Stimulated activated naive B cell treated with anti-CD40 and anti-IgM and Interleukin-4, amounts not matched to agents 10 μg/mL and 1 μg/mL and 100 μg/mL, for 72 hours (primary cell): Measurements from ENCODE around the gene ARL15.
"Not testable (repeated sequence)": the region's sequence is repeated elsewhere in the genome, so short reads cannot be mapped to it uniquely, and the experiment has no call there.

ENCODE experiments used
- ATAC-seq, 2 donors: fragments of 150-1000 bp; cut with Tn5 transposase; replicated peaks; 2 replicates each; pipeline ENCODE4 v1.10.0; 2021; ENCODE audit warnings: moderate library complexity in 1 of 2
- DNase-seq: peaks from one replicate; pipeline ENCODE4 v3.0.0; 2021
- H3K27ac Mint-ChIP-seq: one replicate; pipeline ENCODE4 v1.8.0; 2022; ENCODE audit warnings: mild to moderate bottlenecking, mixed read lengths
- H3K27me3 Mint-ChIP-seq, 2 donors: one replicate each; pipeline ENCODE4 v1.8.0; 2022; ENCODE audit warnings: mixed read lengths in 2 of 2
- H3K36me3 Mint-ChIP-seq, 2 donors: one replicate each; pipeline ENCODE4 v1.8.0; 2022; ENCODE audit warnings: mixed read lengths in 2 of 2, mild to moderate bottlenecking in 1 of 2
- H3K4me1 Mint-ChIP-seq, 2 donors: one replicate each; pipeline ENCODE4 v1.8.0; 2022; ENCODE audit warnings: mixed read lengths in 2 of 2, mild to moderate bottlenecking in 1 of 2
- H3K4me3 Mint-ChIP-seq, 2 donors: one replicate each; pipeline ENCODE4 v1.8.0; 2022; ENCODE audit warnings: mild to moderate bottlenecking in 2 of 2, mixed read lengths in 2 of 2, moderate library complexity in 1 of 2
- H3K9me3 Mint-ChIP-seq, 2 donors: one replicate each; pipeline ENCODE4 v1.8.0; 2022; ENCODE audit warnings: mixed read lengths in 2 of 2, mild to moderate bottlenecking in 1 of 2

ARL15 gene

GRCh38 chr5:54066433-54066832 lies 243.9 kb downstream of the ARL15 start:
- no peaks in the 10 kb centered on the region for H3K9me3 Mint-ChIP-seq
- peaks cover 3 to 24% of the 10 kb centered on the region in 2 donors for H3K36me3 Mint-ChIP-seq
- H3K4me3 Mint-ChIP-seq: no peak overlapping the region
- H3K4me1 Mint-ChIP-seq: no peaks in the 10 kb centered on the region
- ATAC-seq (no peak), DNase-seq (no peak)
- H3K27me3 Mint-ChIP-seq: no peaks in the 10 kb centered on the region
- no peak overlapping the region for H3K27ac Mint-ChIP-seq

- no peaks in the 10 kb centered on the region for H3K9me3 Mint-ChIP-seq
- H3K27ac Mint-ChIP-seq: no peak overlapping the region
- DNase-seq (no peak), ATAC-seq (no peak)
- no peaks in the 10 kb centered on the region for H3K27me3 Mint-ChIP-seq
- no peak overlapping the region for H3K4me3 Mint-ChIP-seq
- H3K36me3 Mint-ChIP-seq: peaks cover 6 to 27% of the 10 kb centered on the region in 2 donors
- no peaks in the 10 kb centered on the region for H3K4me1 Mint-ChIP-seq
Observed at GRCh38 chr5:54063817-54064216, 246.6 kb downstream of the ARL15 start.

GRCh38 chr5:54062958-54063357 lies 247.4 kb downstream of the ARL15 start:
- Mint-ChIP-seq H3K9me3 (no peaks in the 10 kb centered on the region), H3K27ac (no peak overlapping the region), H3K27me3 (no peaks in the 10 kb centered on the region), H3K4me3 (no peak overlapping the region), H3K4me1 (no peaks in the 10 kb centered on the region), H3K36me3 (peaks cover 6 to 27% of the 10 kb centered on the region in 2 donors)
- no peak for DNase-seq
- no peak for ATAC-seq

- not testable (repeated sequence) for H3K27ac Mint-ChIP-seq, ATAC-seq, H3K4me3 Mint-ChIP-seq, H3K4me1 Mint-ChIP-seq, DNase-seq, H3K9me3 Mint-ChIP-seq, H3K27me3 Mint-ChIP-seq
- H3K36me3 Mint-ChIP-seq: peaks cover 6 to 27% of the 10 kb centered on the region in 2 donors
Observed at GRCh38 chr5:54060919-54061318, 249.5 kb downstream of the ARL15 start.

GRCh38 chr5:54049963-54050362 lies 260.4 kb downstream of the ARL15 start:
- ATAC-seq (no peak), DNase-seq (no peak)
- Mint-ChIP-seq H3K27me3 (no peaks in the 10 kb centered on the region), H3K27ac (no peak overlapping the region), H3K9me3 (no peaks in the 10 kb centered on the region), H3K36me3 (peaks cover 3 to 5% of the 10 kb centered on the region in 2 donors), H3K4me1 (no peaks in the 10 kb centered on the region), H3K4me3 (no peak overlapping the region)

- Mint-ChIP-seq H3K27me3 (no peaks in the 10 kb centered on the region), H3K4me1 (no peaks in the 10 kb centered on the region), H3K9me3 (no peaks in the 10 kb centered on the region), H3K4me3 (no peak overlapping the region), H3K36me3 (peaks cover 0 to 4% of the 10 kb centered on the region in 2 donors), H3K27ac (no peak overlapping the region)
- no peak for DNase-seq
- ATAC-seq: no peak
Observed at GRCh38 chr5:54049144-54049543, 261.2 kb downstream of the ARL15 start.

GRCh38 chr5:54045077-54045792 lies 265.1 kb downstream of the ARL15 start:
- no peak overlapping the region for H3K27ac Mint-ChIP-seq
- DNase-seq: no peak
- no peaks in the 10 kb centered on the region for H3K9me3 Mint-ChIP-seq
- H3K36me3 Mint-ChIP-seq: peaks cover 0 to 4% of the 10 kb centered on the region in 2 donors
- no peaks in the 10 kb centered on the region for H3K27me3 Mint-ChIP-seq
- no peak overlapping the region for H3K4me3 Mint-ChIP-seq
- ATAC-seq: no peak
- H3K4me1 Mint-ChIP-seq: no peaks in the 10 kb centered on the region

- not testable (repeated sequence) for H3K27ac Mint-ChIP-seq, H3K4me1 Mint-ChIP-seq, ATAC-seq, H3K36me3 Mint-ChIP-seq, H3K9me3 Mint-ChIP-seq, DNase-seq, H3K27me3 Mint-ChIP-seq, H3K4me3 Mint-ChIP-seq
Observed at GRCh38 chr5:54044276-54044675, 266.1 kb downstream of the ARL15 start.

GRCh38 chr5:54040804-54041203 lies 269.6 kb downstream of the ARL15 start:
- Mint-ChIP-seq H3K27ac (no peak overlapping the region), H3K9me3 (no peaks in the 10 kb centered on the region), H3K4me3 (no peak overlapping the region), H3K4me1 (no peaks in the 10 kb centered on the region), H3K36me3 (no peaks in the 10 kb centered on the region), H3K27me3 (no peaks in the 10 kb centered on the region)
- DNase-seq (no peak), ATAC-seq (no peak)

GRCh38 chr5:54040018-54040417 lies 270.4 kb downstream of the ARL15 start:
- DNase-seq (no peak), ATAC-seq (no peak)
- H3K27ac Mint-ChIP-seq: no peak overlapping the region
- no peak overlapping the region for H3K4me3 Mint-ChIP-seq
- H3K9me3 Mint-ChIP-seq: no peaks in the 10 kb centered on the region
- H3K4me1 Mint-ChIP-seq: no peaks in the 10 kb centered on the region
- no peaks in the 10 kb centered on the region for H3K27me3 Mint-ChIP-seq
- H3K36me3 Mint-ChIP-seq: no peaks in the 10 kb centered on the region

GRCh38 chr5:54037205-54037604 lies 273.2 kb downstream of the ARL15 start:
- Mint-ChIP-seq H3K36me3 (peaks cover 0 to 4% of the 10 kb centered on the region in 2 donors), H3K4me3 (no peak overlapping the region), H3K27ac (no peak overlapping the region), H3K4me1 (no peaks in the 10 kb centered on the region), H3K27me3 (no peaks in the 10 kb centered on the region), H3K9me3 (no peaks in the 10 kb centered on the region)
- no peak for ATAC-seq
- DNase-seq: no peak

- no peaks in the 10 kb centered on the region for H3K4me1 Mint-ChIP-seq
- DNase-seq: no peak
- no peak for ATAC-seq
- H3K4me3 Mint-ChIP-seq: no peak overlapping the region
- H3K27ac Mint-ChIP-seq: no peak overlapping the region
- H3K9me3 Mint-ChIP-seq: no peaks in the 10 kb centered on the region
- H3K36me3 Mint-ChIP-seq: peaks cover 2 to 13% of the 10 kb centered on the region in 2 donors
- H3K27me3 Mint-ChIP-seq: no peaks in the 10 kb centered on the region
Observed at GRCh38 chr5:54030981-54031380, 279.4 kb downstream of the ARL15 start.

GRCh38 chr5:54024466-54024865 lies 285.9 kb downstream of the ARL15 start:
- no peaks in the 10 kb centered on the region for H3K9me3 Mint-ChIP-seq
- H3K4me1 Mint-ChIP-seq: peaks cover 4 to 15% of the 10 kb centered on the region in 2 donors
- no peak overlapping the region for H3K27ac Mint-ChIP-seq
- no peaks in the 10 kb centered on the region for H3K27me3 Mint-ChIP-seq
- no peak overlapping the region for H3K4me3 Mint-ChIP-seq
- no peak for DNase-seq
- ATAC-seq: no peak
- peaks cover 0 to 5% of the 10 kb centered on the region in 2 donors for H3K36me3 Mint-ChIP-seq

GRCh38 chr5:54022223-54022622 lies 288.1 kb downstream of the ARL15 start:
- no peak for ATAC-seq
- no peak overlapping the region for H3K4me3 Mint-ChIP-seq
- no peak for DNase-seq
- peaks cover 5 to 11% of the 10 kb centered on the region in 2 donors for H3K36me3 Mint-ChIP-seq
- no peaks in the 10 kb centered on the region for H3K27me3 Mint-ChIP-seq
- no peak overlapping the region for H3K27ac Mint-ChIP-seq
- no peaks in the 10 kb centered on the region for H3K9me3 Mint-ChIP-seq
- H3K4me1 Mint-ChIP-seq: peaks cover 4 to 15% of the 10 kb centered on the region in 2 donors

GRCh38 chr5:54021431-54022164 lies 288.8 kb downstream of the ARL15 start:
- Mint-ChIP-seq H3K27me3 (no peaks in the 10 kb centered on the region), H3K9me3 (no peaks in the 10 kb centered on the region), H3K4me1 (peaks cover 4 to 15% of the 10 kb centered on the region in 2 donors), H3K27ac (no peak overlapping the region), H3K4me3 (no peak overlapping the region), H3K36me3 (peaks cover 6 to 17% of the 10 kb centered on the region in 2 donors)
- ATAC-seq: no peak
- DNase-seq: no peak
